NK-92 (cell line): Measurements from ENCODE around the gene GATAD2B.

Experiments
- DNase-seq: peaks from one replicate; lab custom pipeline; 2025; ENCODE audit not compliant: unreplicated experiment; lab: John Stamatoyannopoulos, UW

The GATAD2B gene

GRCh38 chr1:153951801-153952200 is 29.0 kb upstream of the GATAD2B start:
- DNase-seq = no peak

GRCh38 chr1:153951183-153951582 is 28.4 kb upstream of the GATAD2B start:
- DNase-seq = no peak

- DNase-seq = no peak
These were observed 24.0 kb upstream of the GATAD2B start, which contains the start of gene DENND4B for GRCh38 chr1:153946622-153947241. DENND4B (minus strand) TSS chr1:153946718; CDS start chr1:153944374, 2,344 bp downstream.

GRCh38 chr1:153945795-153946621 is 23.2 kb upstream of the GATAD2B start:
- no peak for DNase-seq

- DNase-seq = no peak
These were observed 22.5 kb upstream of the GATAD2B start for GRCh38 chr1:153945131-153945794.

- no peak for DNase-seq
These were observed 22.0 kb upstream of the GATAD2B start for GRCh38 chr1:153944827-153945117.

GRCh38 chr1:153944005-153944826 is 21.4 kb upstream of the GATAD2B start:
- DNase-seq = no peak

- DNase-seq = no peak
These were observed 20.2 kb upstream of the GATAD2B start for GRCh38 chr1:153942766-153943549.

- no peak for DNase-seq
These were observed 19.3 kb upstream of the GATAD2B start for GRCh38 chr1:153941826-153942725.

GRCh38 chr1:153940756-153941155 is 18.0 kb upstream of the GATAD2B start:
- DNase-seq = no peak

GRCh38 chr1:153939476-153939875 is 16.7 kb upstream of the GATAD2B start:
- DNase-seq = no peak

- DNase-seq = no peak
These were observed 16.2 kb upstream of the GATAD2B start for GRCh38 chr1:153938996-153939395.

GRCh38 chr1:153937331-153937730 is 14.6 kb upstream of the GATAD2B start:
- DNase-seq = no peak

GRCh38 chr1:153936011-153936802 is 13.4 kb upstream of the GATAD2B start:
- DNase-seq = no peak

GRCh38 chr1:153934746-153935145 is 12.0 kb upstream of the GATAD2B start:
- DNase-seq = no peak

GRCh38 chr1:153933955-153934354 is 11.2 kb upstream of the GATAD2B start:
- DNase-seq = no peak

- no peak for DNase-seq
These were observed 10.7 kb upstream of the GATAD2B start for GRCh38 chr1:153933430-153933829.
